Measurements from ENCODE around the gene LYPD8.

LYPD8 gene

GRCh38 chr1:248758352-248758751 lies 2.8 kb upstream of the LYPD8 start:
- in situ Hi-C loops (cut with MboI; ENCODE audit: low sequenced_read_pairs), result no loop called here

DNA sequence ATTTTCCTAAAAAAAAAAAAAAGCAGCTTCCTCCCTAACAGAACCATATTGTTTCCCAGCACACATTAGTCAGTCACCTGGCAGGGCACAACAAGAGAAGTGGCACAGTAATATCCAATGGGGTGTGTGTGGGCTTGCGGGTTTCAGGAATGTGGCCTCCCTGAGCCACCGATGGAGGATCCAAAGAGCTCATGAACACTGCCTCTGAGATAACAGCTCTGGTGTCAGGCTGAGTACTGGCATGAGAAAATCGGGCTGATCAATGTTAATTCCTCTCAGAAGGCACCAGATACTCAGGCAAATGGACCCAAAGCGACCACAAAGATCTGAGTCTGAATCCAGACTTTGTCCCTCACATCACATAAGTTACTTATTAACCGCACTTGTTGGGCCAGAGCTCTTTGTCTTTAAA lies 2.2 kb upstream of the LYPD8 start:
- in situ Hi-C loops (cut with MboI; ENCODE audit: low sequenced_read_pairs), result no loop called here

- in situ Hi-C loops (cut with MboI; ENCODE audit: low sequenced_read_pairs), result no loop called here
These were observed 1.1 kb upstream of the LYPD8 start for GRCh38 chr1:248756636-248757035.

GRCh38 chr1:248756151-248756550 lies 592 bp upstream of the LYPD8 start:
- in situ Hi-C loops (cut with MboI; ENCODE audit: low sequenced_read_pairs), result no loop called here

- in situ Hi-C loops (cut with MboI; ENCODE audit: low sequenced_read_pairs), result no loop called here
These were observed 1.8 kb downstream of the LYPD8 start for GRCh38 chr1:248753708-248754280.

DNA sequence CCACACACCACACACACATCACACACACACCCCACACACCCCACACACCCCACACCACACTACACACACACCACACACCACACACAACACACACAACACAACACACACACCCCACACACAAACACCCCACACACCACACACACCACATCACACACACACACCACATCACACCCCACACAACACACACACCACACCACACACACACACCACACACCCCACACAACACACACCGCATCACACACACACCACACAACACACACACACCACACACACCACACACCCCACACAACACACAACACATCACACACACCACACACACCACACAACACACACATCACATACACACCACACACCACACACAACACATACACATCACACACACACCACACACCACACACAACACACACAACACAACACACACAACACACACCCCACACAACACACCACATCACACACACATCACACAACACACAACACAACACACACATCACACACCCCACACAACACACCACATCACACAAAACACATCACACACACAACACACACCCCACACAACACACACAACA lies 2.4 kb downstream of the LYPD8 start:
- in situ Hi-C loops (cut with MboI; ENCODE audit: low sequenced_read_pairs), result no loop called here

- in situ Hi-C loops (cut with MboI; ENCODE audit: low sequenced_read_pairs), result no loop called here
These were observed 3.2 kb downstream of the LYPD8 start for GRCh38 chr1:248752161-248753028.

- in situ Hi-C loops (cut with MboI; ENCODE audit: low sequenced_read_pairs), result no loop called here
These were observed 3.9 kb downstream of the LYPD8 start for GRCh38 chr1:248751635-248752034.

DNA sequence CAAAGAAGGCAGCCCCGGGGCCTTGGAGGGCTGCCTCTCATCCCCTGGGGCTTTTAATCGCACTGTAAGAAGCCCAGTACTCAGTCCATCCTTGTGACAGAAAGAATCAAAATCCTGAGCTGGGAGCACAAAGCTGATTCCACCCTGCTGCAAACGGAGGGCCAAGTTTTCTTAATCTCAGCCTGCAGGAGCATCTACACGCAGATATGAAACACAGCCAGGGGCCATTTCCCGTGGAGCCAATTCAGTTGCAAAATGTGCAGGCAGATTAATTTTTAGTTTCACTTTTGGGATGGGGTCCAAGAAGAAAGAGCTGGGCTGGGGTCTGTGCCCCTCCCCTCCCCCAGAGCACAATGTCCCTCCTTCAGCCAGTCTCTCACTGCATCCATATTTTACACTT lies 4.4 kb downstream of the LYPD8 start:
- in situ Hi-C loops (cut with MboI; ENCODE audit: low sequenced_read_pairs), result no loop called here

DNA sequence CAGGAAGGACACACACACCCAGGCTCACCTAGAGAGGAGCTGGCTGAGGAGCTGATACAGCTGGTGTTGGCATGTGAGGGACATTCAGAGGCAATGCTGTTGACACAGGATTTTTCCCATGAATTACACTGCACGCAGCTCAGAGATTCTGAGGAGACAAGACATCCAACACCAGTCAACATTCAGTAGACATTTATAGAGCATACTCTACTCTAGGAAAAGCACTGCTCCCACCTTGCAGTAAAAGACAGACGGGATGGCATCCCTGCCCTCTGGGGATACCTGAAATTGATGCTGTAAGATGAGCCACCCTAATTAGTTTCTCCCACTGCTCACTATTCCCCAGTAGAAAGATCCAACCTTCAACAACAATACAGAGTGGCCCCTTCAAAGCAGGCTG lies 5.1 kb downstream of the LYPD8 start:
- in situ Hi-C loops (cut with MboI; ENCODE audit: low sequenced_read_pairs), result no loop called here

GRCh38 chr1:248748211-248748610 lies 7.3 kb downstream of the LYPD8 start:
- in situ Hi-C loops (cut with MboI; ENCODE audit: low sequenced_read_pairs), result no loop called here

DNA sequence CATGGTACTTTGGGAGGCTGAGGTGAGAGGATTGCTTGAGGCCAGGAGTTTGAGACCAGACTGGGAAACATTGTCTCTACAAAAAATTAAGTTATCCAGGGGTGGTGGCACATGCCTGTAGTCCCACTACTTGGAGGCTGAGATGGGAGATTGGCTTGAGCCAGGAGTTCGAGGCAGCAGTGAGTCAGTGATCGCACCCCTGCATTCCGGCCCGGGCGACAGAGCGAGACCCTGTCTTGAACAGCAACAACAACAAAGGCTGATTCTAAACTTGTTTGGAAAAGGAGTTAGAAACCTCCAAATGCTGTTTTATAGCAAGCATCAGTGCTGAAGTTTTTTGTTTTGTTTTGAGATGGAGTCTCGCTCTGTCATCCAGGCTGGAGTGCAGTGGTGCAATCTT lies 14.7 kb downstream of the LYPD8 start:
- in situ Hi-C loops (cut with MboI; ENCODE audit: low sequenced_read_pairs), result no loop called here

GRCh38 chr1:248739572-248740205 lies 15.9 kb downstream of the LYPD8 start:
- in situ Hi-C loops (cut with MboI; ENCODE audit: low sequenced_read_pairs), result no loop called here

DNA sequence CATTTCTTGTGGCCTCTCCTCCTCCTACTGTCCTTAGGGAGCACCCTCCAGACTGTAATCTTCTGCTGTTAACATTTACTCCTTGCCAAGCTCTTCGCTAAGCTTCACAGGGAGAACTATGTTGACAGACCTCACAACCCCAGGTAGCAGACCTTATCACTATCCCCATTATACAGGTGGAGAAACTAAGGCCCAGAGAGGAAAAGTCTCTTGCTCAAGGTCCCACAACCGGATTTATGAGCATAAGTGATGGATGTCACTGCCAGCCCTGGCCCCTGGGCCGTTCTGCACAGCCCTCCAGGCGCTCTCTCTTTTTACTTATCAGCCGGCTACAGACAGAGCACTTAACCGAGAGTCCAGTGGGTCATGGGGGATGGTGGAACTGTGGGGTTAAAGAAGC lies 18.1 kb downstream of the LYPD8 start:
- in situ Hi-C loops (cut with MboI; ENCODE audit: low sequenced_read_pairs), result no loop called here

GRCh38 chr1:248736977-248737376 lies 18.6 kb downstream of the LYPD8 start:
- in situ Hi-C loops (cut with MboI; ENCODE audit: low sequenced_read_pairs), result no loop called here

GRCh38 chr1:248733566-248733965 lies 22.0 kb downstream of the LYPD8 start:
- in situ Hi-C loops (cut with MboI; ENCODE audit: low sequenced_read_pairs), result no loop called here

- in situ Hi-C loops (cut with MboI; ENCODE audit: low sequenced_read_pairs), result no loop called here
These were observed 24.8 kb downstream of the LYPD8 start for GRCh38 chr1:248730507-248731335.

- in situ Hi-C loops (cut with MboI; ENCODE audit: low sequenced_read_pairs), result no loop called here
These were observed 41.3 kb downstream of the LYPD8 start for GRCh38 chr1:248714248-248714647.

DNA sequence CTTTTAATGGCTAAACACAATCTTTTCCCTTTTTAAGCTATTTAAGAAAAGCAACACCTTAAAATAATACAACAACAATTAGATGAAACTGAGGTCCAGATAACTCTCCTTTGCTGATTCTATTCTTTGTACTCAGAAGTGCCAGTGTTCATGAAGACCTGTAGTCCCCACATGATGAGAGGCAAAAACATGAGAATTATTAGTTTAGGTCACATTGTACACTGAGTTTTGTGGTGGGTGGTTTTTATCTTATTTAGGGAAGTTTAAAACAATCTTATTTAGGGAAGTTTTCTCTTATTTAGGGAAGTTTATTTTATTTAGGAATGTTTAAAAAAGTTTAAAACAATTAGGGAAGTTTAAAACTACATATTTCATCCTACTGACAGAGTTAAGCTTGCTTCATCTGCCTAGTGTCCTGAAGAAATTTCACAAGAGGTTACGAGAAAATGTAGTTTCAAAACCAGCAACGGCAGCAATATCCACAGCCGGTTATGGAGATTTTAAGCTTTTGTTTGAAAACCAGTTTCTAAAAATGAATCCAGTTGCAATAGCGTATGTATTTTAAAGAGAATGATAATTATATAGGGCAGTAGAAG lies 45.2 kb downstream of the LYPD8 start:
- in situ Hi-C loops (cut with MboI; ENCODE audit: low sequenced_read_pairs), result no loop called here

- in situ Hi-C loops (cut with MboI; ENCODE audit: low sequenced_read_pairs), result no loop called here
These were observed 51.0 kb downstream of the LYPD8 start for GRCh38 chr1:248704606-248705005.
